ENCODE measurements around the gene ILK. TPM values are rescaled to one million over a fixed set of nuclear protein-coding genes. Genes with fewer than 3 reads are reported as not detected.
A peak's percentile ranks its signal among the peaks of the same experiment; 100 is the strongest.

ILK gene
- total and polyA plus RNA-seq, 10 of the 15 experiments (the other 5 are each of a cell fraction or from before 2014, with no cell fraction given), result 51.8 to 163 (median 92.0) TPM

GRCh38 chr11:6612213-6613041 lies 8.9 kb downstream of the ILK start, which contains the start of gene TAF10 (continued):
- TF ChIP-seq PBX3 (IDR thresholded peaks at IDR 0.05; ENCODE audit: insufficient replicate concordance, low read depth, low read length) (no peak), IRF5 (IDR thresholded peaks at IDR 0.05; ENCODE audit: borderline replicate concordance) (no peak), CUX1 (IDR thresholded peaks at IDR 0.05; ENCODE audit: insufficient replicate concordance, low read depth, low read length) (no peak), PAX5 (IDR thresholded peaks at IDR 0.05; ENCODE audit: borderline replicate concordance, low read depth, low read length) (peak; percentile 48; the same call in 1 of the 2 replicates), BCL3 (IDR thresholded peaks at IDR 0.05; ENCODE audit: borderline replicate concordance, insufficient read depth, low read depth, low read length, poor library complexity, severe bottlenecking) (peak; percentile 39), NFYA (IDR thresholded peaks at IDR 0.05; ENCODE audit: borderline replicate concordance, low read depth, low read length) (no peak), SREBF1 (IDR thresholded peaks at IDR 0.05; ENCODE audit: low read length) (no peak), YY1 (IDR thresholded peaks at IDR 0.05; ENCODE audit: low read depth, low read length) (peak; percentile 53), POLR2AphosphoS5 (IDR thresholded peaks at IDR 0.05; ENCODE audit: low read length) (peak; percentile 97), STAT1 (conservative IDR thresholded peaks at IDR 0.05) (no peak), POLR2A (IDR thresholded peaks at IDR 0.05; ENCODE audit: low read depth, low read length) (peak; percentile 96), MAX (IDR thresholded peaks at IDR 0.05; ENCODE audit: low read depth, low read length) (peak; percentile 62), POU2F2 (IDR thresholded peaks at IDR 0.05; ENCODE audit: borderline replicate concordance, low read depth, low read length) (peak; percentile 56; the same call in 2 of the 3 replicates), BACH1 (IDR thresholded peaks at IDR 0.05; ENCODE audit: borderline replicate concordance) (peak; percentile 73; the same call in 1 of the 2 replicates), MEF2A (IDR thresholded peaks at IDR 0.05; ENCODE audit: insufficient read depth, low read depth, low read length) (no peak), ZNF24 (IDR thresholded peaks at IDR 0.05) (no peak), TBL1XR1 (IDR thresholded peaks at IDR 0.05; ENCODE audit: low read depth, low read length) (no peak)

Measured in GM12878 (cell line).